ENCODE measurements around the gene UQCRQ. TPM values are rescaled to one million over a fixed set of nuclear protein-coding genes. Genes with fewer than 3 reads are reported as not detected.

The UQCRQ gene
- total and polyA plus RNA-seq, 9 of the 15 experiments (the other 6 are each of a cell fraction or from before 2014, with no cell fraction given): 235 to 2,421 (median 883) TPM

DNA sequence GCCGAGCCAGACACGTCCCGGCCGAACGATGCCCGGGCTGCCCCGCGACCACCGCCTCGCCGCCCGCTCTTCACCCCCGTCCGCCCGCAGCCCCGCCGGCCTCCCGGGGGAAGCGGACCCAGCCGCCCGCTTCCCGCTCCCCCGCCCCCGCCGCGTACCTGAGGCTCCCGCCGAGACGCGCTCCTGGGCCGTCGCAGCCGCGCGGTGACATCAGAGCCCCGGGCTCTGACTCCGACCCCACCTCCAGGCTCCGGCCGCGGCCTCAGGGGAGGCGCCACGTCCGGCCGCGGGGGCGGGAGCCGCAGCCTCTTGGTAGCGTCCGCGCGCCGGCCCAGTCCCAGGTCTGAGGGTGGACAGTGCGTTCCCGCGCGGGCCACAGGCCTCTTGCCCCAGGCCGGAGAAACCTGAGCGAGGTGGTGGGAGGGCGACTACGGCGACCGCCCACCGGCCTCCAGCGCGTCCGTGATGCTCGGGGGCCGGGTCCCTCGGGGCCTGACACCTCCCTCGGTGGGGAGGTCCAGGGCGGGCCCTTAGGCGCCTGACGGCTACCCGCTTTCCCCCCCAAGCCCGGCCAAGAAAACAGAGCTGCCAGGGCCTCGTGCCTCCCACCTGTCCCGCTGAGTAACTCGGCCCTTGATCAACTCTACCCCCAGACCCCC lies 35.9 kb upstream of the UQCRQ start, which contains the start of gene SHROOM1 (continued):
- no peak for TF ChIP-seq ILF3 (IDR thresholded peaks at IDR 0.05; ENCODE audit: borderline replicate concordance)
- TF ChIP-seq HNRNPUL1 (IDR thresholded peaks at IDR 0.05; ENCODE audit: low read length): no peak
- TF ChIP-seq CC2D1A (IDR thresholded peaks at IDR 0.05): no peak
- TF ChIP-seq, protein P1, sequence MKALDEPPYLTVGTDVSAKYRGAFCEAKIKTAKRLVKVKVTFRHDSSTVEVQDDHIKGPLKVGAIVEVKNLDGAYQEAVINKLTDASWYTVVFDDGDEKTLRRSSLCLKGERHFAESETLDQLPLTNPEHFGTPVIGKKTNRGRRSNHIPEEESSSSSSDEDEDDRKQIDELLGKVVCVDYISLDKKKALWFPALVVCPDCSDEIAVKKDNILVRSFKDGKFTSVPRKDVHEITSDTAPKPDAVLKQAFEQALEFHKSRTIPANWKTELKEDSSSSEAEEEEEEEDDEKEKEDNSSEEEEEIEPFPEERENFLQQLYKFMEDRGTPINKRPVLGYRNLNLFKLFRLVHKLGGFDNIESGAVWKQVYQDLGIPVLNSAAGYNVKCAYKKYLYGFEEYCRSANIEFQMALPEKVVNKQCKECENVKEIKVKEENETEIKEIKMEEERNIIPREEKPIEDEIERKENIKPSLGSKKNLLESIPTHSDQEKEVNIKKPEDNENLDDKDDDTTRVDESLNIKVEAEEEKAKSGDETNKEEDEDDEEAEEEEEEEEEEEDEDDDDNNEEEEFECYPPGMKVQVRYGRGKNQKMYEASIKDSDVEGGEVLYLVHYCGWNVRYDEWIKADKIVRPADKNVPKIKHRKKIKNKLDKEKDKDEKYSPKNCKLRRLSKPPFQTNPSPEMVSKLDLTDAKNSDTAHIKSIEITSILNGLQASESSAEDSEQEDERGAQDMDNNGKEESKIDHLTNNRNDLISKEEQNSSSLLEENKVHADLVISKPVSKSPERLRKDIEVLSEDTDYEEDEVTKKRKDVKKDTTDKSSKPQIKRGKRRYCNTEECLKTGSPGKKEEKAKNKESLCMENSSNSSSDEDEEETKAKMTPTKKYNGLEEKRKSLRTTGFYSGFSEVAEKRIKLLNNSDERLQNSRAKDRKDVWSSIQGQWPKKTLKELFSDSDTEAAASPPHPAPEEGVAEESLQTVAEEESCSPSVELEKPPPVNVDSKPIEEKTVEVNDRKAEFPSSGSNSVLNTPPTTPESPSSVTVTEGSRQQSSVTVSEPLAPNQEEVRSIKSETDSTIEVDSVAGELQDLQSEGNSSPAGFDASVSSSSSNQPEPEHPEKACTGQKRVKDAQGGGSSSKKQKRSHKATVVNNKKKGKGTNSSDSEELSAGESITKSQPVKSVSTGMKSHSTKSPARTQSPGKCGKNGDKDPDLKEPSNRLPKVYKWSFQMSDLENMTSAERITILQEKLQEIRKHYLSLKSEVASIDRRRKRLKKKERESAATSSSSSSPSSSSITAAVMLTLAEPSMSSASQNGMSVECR (CRISPR knock-in tag; IDR thresholded peaks at IDR 0.05): no peak; the same call in 1 of the 2 replicates
- no peak for TF ChIP-seq KDM1A (IDR thresholded peaks at IDR 0.05)
- TF ChIP-seq, protein P2, sequence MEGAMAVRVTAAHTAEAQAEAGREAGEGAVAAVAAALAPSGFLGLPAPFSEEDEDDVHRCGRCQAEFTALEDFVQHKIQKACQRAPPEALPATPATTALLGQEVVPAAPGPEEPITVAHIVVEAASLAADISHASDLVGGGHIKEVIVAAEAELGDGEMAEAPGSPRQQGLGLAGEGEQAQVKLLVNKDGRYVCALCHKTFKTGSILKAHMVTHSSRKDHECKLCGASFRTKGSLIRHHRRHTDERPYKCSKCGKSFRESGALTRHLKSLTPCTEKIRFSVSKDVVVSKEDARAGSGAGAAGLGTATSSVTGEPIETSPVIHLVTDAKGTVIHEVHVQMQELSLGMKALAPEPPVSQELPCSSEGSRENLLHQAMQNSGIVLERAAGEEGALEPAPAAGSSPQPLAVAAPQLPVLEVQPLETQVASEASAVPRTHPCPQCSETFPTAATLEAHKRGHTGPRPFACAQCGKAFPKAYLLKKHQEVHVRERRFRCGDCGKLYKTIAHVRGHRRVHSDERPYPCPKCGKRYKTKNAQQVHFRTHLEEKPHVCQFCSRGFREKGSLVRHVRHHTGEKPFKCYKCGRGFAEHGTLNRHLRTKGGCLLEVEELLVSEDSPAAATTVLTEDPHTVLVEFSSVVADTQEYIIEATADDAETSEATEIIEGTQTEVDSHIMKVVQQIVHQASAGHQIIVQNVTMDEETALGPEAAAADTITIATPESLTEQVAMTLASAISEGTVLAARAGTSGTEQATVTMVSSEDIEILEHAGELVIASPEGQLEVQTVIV (CRISPR knock-in tag; IDR thresholded peaks at IDR 0.05; ENCODE audit: borderline replicate concordance): no peak
- TF ChIP-seq ZNF3 (CRISPR knock-in tag; IDR thresholded peaks at IDR 0.05): no peak
- TF ChIP-seq CBFA2T3 (IDR thresholded peaks at IDR 0.05): no peak
- TF ChIP-seq TEAD2 (tag; IDR thresholded peaks at IDR 0.05): no peak
- TF ChIP-seq, protein P3, sequence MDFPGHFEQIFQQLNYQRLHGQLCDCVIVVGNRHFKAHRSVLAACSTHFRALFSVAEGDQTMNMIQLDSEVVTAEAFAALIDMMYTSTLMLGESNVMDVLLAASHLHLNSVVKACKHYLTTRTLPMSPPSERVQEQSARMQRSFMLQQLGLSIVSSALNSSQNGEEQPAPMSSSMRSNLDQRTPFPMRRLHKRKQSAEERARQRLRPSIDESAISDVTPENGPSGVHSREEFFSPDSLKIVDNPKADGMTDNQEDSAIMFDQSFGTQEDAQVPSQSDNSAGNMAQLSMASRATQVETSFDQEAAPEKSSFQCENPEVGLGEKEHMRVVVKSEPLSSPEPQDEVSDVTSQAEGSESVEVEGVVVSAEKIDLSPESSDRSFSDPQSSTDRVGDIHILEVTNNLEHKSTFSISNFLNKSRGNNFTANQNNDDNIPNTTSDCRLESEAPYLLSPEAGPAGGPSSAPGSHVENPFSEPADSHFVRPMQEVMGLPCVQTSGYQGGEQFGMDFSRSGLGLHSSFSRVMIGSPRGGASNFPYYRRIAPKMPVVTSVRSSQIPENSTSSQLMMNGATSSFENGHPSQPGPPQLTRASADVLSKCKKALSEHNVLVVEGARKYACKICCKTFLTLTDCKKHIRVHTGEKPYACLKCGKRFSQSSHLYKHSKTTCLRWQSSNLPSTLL (IDR thresholded peaks at IDR 0.05): no peak
- TF ChIP-seq, protein P4, sequence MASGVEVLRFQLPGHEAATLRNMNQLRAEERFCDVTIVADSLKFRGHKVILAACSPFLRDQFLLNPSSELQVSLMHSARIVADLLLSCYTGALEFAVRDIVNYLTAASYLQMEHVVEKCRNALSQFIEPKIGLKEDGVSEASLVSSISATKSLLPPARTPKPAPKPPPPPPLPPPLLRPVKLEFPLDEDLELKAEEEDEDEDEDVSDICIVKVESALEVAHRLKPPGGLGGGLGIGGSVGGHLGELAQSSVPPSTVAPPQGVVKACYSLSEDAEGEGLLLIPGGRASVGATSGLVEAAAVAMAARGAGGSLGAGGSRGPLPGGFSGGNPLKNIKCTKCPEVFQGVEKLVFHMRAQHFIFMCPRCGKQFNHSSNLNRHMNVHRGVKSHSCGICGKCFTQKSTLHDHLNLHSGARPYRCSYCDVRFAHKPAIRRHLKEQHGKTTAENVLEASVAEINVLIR (CRISPR knock-in tag; IDR thresholded peaks at IDR 0.05): no peak; the same call in 1 of the 2 replicates
- TF ChIP-seq ZBTB17 (CRISPR knock-in tag; IDR thresholded peaks at IDR 0.05): peak; percentile 28; the same call in 1 of the 2 replicates
- TF ChIP-seq SMARCA5 (IDR thresholded peaks at IDR 0.05): no peak
- TF ChIP-seq FOSL1 (tag; conservative IDR thresholded peaks at IDR 0.05): peak; percentile 58; the same call in 1 of the 2 replicates
- TF ChIP-seq ZNF444 (CRISPR knock-in tag; IDR thresholded peaks at IDR 0.05): no peak
- TF ChIP-seq STAT5B (CRISPR knock-in tag; IDR thresholded peaks at IDR 0.05): no peak
- TF ChIP-seq FOXM1 (IDR thresholded peaks at IDR 0.05; ENCODE audit: low read depth): no peak
- TF ChIP-seq FOXM1 (CRISPR knock-in tag; IDR thresholded peaks at IDR 0.05; ENCODE audit: low read depth): no peak
- 0 out of 2 replicates have a peak, but pooled peaks have one; percentile 1 for TF ChIP-seq ZNF121 (CRISPR knock-in tag; conservative IDR thresholded peaks at IDR 0.05)
